ENCODE data around the gene EN2.
A peak's percentile ranks its signal among the peaks of the same experiment; 100 is the strongest.

Gene EN2

GRCh38 chr7:155450970-155451801 lies 6.7 kb upstream of the EN2 start:
- peaks cover under 1% of the 10 kb centered on the region for H3K9me3 Mint-ChIP-seq
- H3K27ac Mint-ChIP-seq: no peak overlapping the region
- DNase-seq (ENCODE audit: low spot score in 2 of 2) (no peak), ATAC-seq (ENCODE audit: low read depth) (no peak)
- H3K36me3 Mint-ChIP-seq: peaks cover 4% of the 10 kb centered on the region
- H3K27me3 Mint-ChIP-seq: peaks cover 33% of the 10 kb centered on the region
- H3K4me1 Mint-ChIP-seq: peaks cover 11% of the 10 kb centered on the region
- H3K4me3 Mint-ChIP-seq: no peak overlapping the region

GRCh38 chr7:155451840-155452239 lies 6.1 kb upstream of the EN2 start:
- Mint-ChIP-seq H3K36me3 (peaks cover 4% of the 10 kb centered on the region), H3K27ac (no peak overlapping the region), H3K9me3 (peaks cover 2% of the 10 kb centered on the region), H3K27me3 (peaks cover 35% of the 10 kb centered on the region), H3K4me1 (peaks cover 14% of the 10 kb centered on the region), H3K4me3 (no peak overlapping the region)
- ATAC-seq (ENCODE audit: low read depth) (no peak), DNase-seq (ENCODE audit: low spot score in 2 of 2) (no peak)

- Mint-ChIP-seq H3K4me1 (peaks cover 14% of the 10 kb centered on the region), H3K27me3 (peaks cover 32% of the 10 kb centered on the region), H3K9me3 (peaks cover 2% of the 10 kb centered on the region), H3K27ac (peak overlapping the region; percentile 10), H3K4me3 (no peak overlapping the region), H3K36me3 (peaks cover 4% of the 10 kb centered on the region)
- ATAC-seq (ENCODE audit: low read depth) (no peak), DNase-seq (ENCODE audit: low spot score in 2 of 2) (no peak)
Observed at GRCh38 chr7:155452505-155453295, 5.2 kb upstream of the EN2 start.

- Mint-ChIP-seq H3K4me3 (no peak overlapping the region), H3K27ac (peak overlapping the region; percentile 10), H3K4me1 (peaks cover 8% of the 10 kb centered on the region), H3K9me3 (peaks cover 2% of the 10 kb centered on the region), H3K36me3 (no peaks in the 10 kb centered on the region), H3K27me3 (peaks cover 25% of the 10 kb centered on the region)
- ATAC-seq (ENCODE audit: low read depth): no peak
- no peak for DNase-seq (ENCODE audit: low spot score in 2 of 2)
Observed at GRCh38 chr7:155453296-155454182, 4.4 kb upstream of the EN2 start.

- Mint-ChIP-seq H3K27me3 (peaks cover 25% of the 10 kb centered on the region), H3K4me1 (peaks cover 10% of the 10 kb centered on the region), H3K4me3 (no peak overlapping the region), H3K36me3 (no peaks in the 10 kb centered on the region), H3K27ac (no peak overlapping the region), H3K9me3 (peaks cover 2% of the 10 kb centered on the region)
- DNase-seq (ENCODE audit: low spot score in 2 of 2) (no peak), ATAC-seq (ENCODE audit: low read depth) (no peak)
Observed at GRCh38 chr7:155454183-155455112, 3.5 kb upstream of the EN2 start.

- H3K4me1 Mint-ChIP-seq: peaks cover 11% of the 10 kb centered on the region
- no peak overlapping the region for H3K4me3 Mint-ChIP-seq
- H3K27me3 Mint-ChIP-seq: peaks cover 28% of the 10 kb centered on the region
- peaks cover 2% of the 10 kb centered on the region for H3K9me3 Mint-ChIP-seq
- H3K27ac Mint-ChIP-seq: no peak overlapping the region
- DNase-seq (ENCODE audit: low spot score in 2 of 2): no peak
- ATAC-seq (ENCODE audit: low read depth): no peak
- H3K36me3 Mint-ChIP-seq: no peaks in the 10 kb centered on the region
Observed at GRCh38 chr7:155455132-155455693, 2.7 kb upstream of the EN2 start.

- Mint-ChIP-seq H3K36me3 (no peaks in the 10 kb centered on the region), H3K4me3 (peak overlapping the region; percentile 14), H3K9me3 (peaks cover 2% of the 10 kb centered on the region), H3K27ac (peak overlapping the region; percentile 70), H3K27me3 (peaks cover 30% of the 10 kb centered on the region), H3K4me1 (peaks cover 11% of the 10 kb centered on the region)
- ATAC-seq (ENCODE audit: low read depth) (no peak), DNase-seq (ENCODE audit: low spot score in 2 of 2) (no peak)
Observed at GRCh38 chr7:155455776-155456737, 1.9 kb upstream of the EN2 start.

GRCh38 chr7:155456738-155457543 lies 988 bp upstream of the EN2 start:
- Mint-ChIP-seq H3K4me3 (peak overlapping the region; percentile 71), H3K9me3 (peaks cover 2% of the 10 kb centered on the region), H3K27ac (peak overlapping the region; percentile 70), H3K27me3 (peaks cover 29% of the 10 kb centered on the region), H3K36me3 (no peaks in the 10 kb centered on the region), H3K4me1 (peaks cover 8% of the 10 kb centered on the region)
- DNase-seq (ENCODE audit: low spot score in 2 of 2): no peak
- ATAC-seq (ENCODE audit: low read depth): no peak

GRCh38 chr7:155457544-155458110 lies 302 bp upstream of the EN2 start:
- ATAC-seq (ENCODE audit: low read depth) (no peak), DNase-seq (ENCODE audit: low spot score in 2 of 2) (peak in 1 of 2 donors; percentile 37)
- peaks cover 34% of the 10 kb centered on the region for H3K27me3 Mint-ChIP-seq
- H3K27ac Mint-ChIP-seq: no peak overlapping the region
- H3K4me1 Mint-ChIP-seq: peaks cover 8% of the 10 kb centered on the region
- no peaks in the 10 kb centered on the region for H3K36me3 Mint-ChIP-seq
- peaks cover 2% of the 10 kb centered on the region for H3K9me3 Mint-ChIP-seq
- peak overlapping the region; percentile 56 for H3K4me3 Mint-ChIP-seq

GRCh38 chr7:155458878-155459699 lies 1.2 kb downstream of the EN2 start:
- peak overlapping the region; percentile 68 for H3K27ac Mint-ChIP-seq
- ATAC-seq (ENCODE audit: low read depth) (no peak), DNase-seq (ENCODE audit: low spot score in 2 of 2) (no peak)
- peaks cover 10% of the 10 kb centered on the region for H3K4me1 Mint-ChIP-seq
- peaks cover 2% of the 10 kb centered on the region for H3K9me3 Mint-ChIP-seq
- H3K27me3 Mint-ChIP-seq: peaks cover 36% of the 10 kb centered on the region
- peak overlapping the region; percentile 43 for H3K4me3 Mint-ChIP-seq
- H3K36me3 Mint-ChIP-seq: peaks cover 2% of the 10 kb centered on the region

Measured in memory B cell (primary cell).